AG04449 (cell line): ENCODE measurements around the gene GRID2.

Experiments used
- CTCF ChIA-PET: fragments of 350-600 bp; formaldehyde crosslinking; extraction: SDS; loops from one replicate; lab custom pipeline; 2021; ENCODE audit warnings: antibody characterized with exemption; lab: Yijun Ruan, JAX
- POLR2A ChIA-PET: fragments of 400-600, 350-600 bp; formaldehyde crosslinking; extraction: SDS; loops from one replicate; lab custom pipeline; 2020; ENCODE audit warnings: antibody characterized with exemption, inconsistent platforms; lab: Yijun Ruan, JAX
- DNase-seq: peaks from one replicate; pipeline ENCODE4 v3.0.0-alpha.2; 2010; ENCODE audit warnings: low read depth, low spot score
- H3K4me3 ChIP-seq: 2 replicates; pipeline ENCODE4 v1.5.1; 2011; ENCODE audit warnings: low read depth, mild to moderate bottlenecking, control low read depth, low read length
- CTCF ChIP-seq: IDR thresholded peaks from one replicate; pipeline ENCODE4 v1.5.1; 2011; ENCODE audit warnings: mild to moderate bottlenecking, moderate library complexity, low read length, control low read depth, inconsistent platforms; ENCODE audit not compliant: insufficient read depth; ENCODE audit errors: missing control alignments

Gene GRID2

GRCh38 chr4:93147524-93148212, 843.9 kb downstream of the GRID2 start:
- no peak overlapping the region for H3K4me3 ChIP-seq
- ChIA-PET CTCF (no interaction called here), POLR2A (no interaction called here)
- TF ChIP-seq CTCF: no peak
- no peak for DNase-seq

DNA sequence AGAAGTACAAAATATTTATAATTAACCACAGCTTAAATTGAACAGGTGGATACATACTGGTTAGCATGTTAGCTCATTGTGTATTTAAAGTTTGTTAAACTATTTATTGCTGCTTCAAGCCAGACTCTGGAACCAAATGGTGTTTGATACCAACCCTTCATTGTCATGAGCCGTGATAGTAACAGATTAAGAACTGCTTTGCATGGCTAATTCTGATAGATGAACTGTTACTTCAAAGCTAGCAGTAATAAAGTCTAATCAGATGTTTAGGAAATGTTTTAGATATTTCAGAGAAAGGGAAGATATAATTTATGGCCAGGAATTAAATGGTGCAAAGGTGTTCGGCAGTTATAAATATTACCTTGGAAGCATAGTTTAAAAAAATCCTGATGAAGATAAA, 848.7 kb downstream of the GRID2 start:
- H3K4me3 ChIP-seq: no peak overlapping the region
- CTCF ChIA-PET: no interaction called here
- DNase-seq: no peak
- TF ChIP-seq CTCF: no peak
- POLR2A ChIA-PET: no interaction called here

DNA sequence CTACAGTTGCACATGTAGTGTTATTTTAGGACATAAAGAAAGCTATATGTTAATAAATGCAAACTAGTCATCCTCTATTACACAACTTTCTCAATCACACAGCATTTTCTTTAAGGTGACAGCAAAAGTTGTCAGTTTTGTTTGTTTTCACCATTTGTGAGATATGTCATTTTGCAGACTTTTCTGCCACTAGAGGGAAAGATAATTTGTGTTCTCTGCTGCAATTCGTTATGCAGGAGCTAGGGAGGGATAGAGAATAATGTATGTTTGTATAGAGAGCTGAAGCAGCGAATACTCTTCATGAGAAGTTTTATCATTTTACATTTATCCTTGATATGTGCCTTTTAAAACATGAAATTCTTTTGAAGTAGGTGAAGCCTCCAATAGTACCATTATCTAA, 854.2 kb downstream of the GRID2 start:
- TF ChIP-seq CTCF: no peak
- ChIA-PET POLR2A (no interaction called here), CTCF (no interaction called here)
- no peak overlapping the region for H3K4me3 ChIP-seq
- no peak for DNase-seq

GRCh38 chr4:93168053-93168452, 864.3 kb downstream of the GRID2 start:
- H3K4me3 ChIP-seq: no peak overlapping the region
- ChIA-PET POLR2A (no interaction called here), CTCF (no interaction called here)
- no peak for TF ChIP-seq CTCF
- DNase-seq: no peak

- H3K4me3 ChIP-seq: no peak overlapping the region
- TF ChIP-seq CTCF: no peak
- ChIA-PET POLR2A (no interaction called here), CTCF (no interaction called here)
- no peak for DNase-seq
These were observed 866.2 kb downstream of the GRID2 start for GRCh38 chr4:93169966-93170365.

- no peak for DNase-seq
- H3K4me3 ChIP-seq: no peak overlapping the region
- ChIA-PET POLR2A (no interaction called here), CTCF (no interaction called here)
- TF ChIP-seq CTCF: no peak
These were observed 870.8 kb downstream of the GRID2 start for GRCh38 chr4:93174598-93174997.
